Endodermal cell (in vitro differentiated cells): Measurements from ENCODE around the gene MEOX2. TPM values are rescaled to one million over a fixed set of nuclear protein-coding genes. Genes with fewer than 3 reads are reported as not detected.

Experiments used
- DNase-seq: peaks from one replicate; pipeline ENCODE4 v3.0.0-alpha.2; 2017
- H3K27ac ChIP-seq: 2 replicates; pipeline ENCODE4 v1.5.1; 2013; ENCODE audit warnings: mild to moderate bottlenecking, low read depth, low read length, moderate library complexity
- H3K27me3 ChIP-seq: 2 replicates; pipeline ENCODE4 v1.6.1; 2013; ENCODE audit warnings: mild to moderate bottlenecking, low read length, moderate library complexity; ENCODE audit not compliant: insufficient read depth, control insufficient read depth, poor library complexity, severe bottlenecking
- H3K36me3 ChIP-seq: 2 replicates; pipeline ENCODE4 v1.7.0; 2013; ENCODE audit warnings: mild to moderate bottlenecking, low read length, moderate library complexity; ENCODE audit not compliant: control insufficient read depth, insufficient read depth
- H3K4me1 ChIP-seq: one replicate; pipeline ENCODE4 v1.7.0; 2013; ENCODE audit warnings: low read length; ENCODE audit not compliant: control insufficient read depth, insufficient read depth
- H3K4me3 ChIP-seq: 2 replicates; pipeline ENCODE4 v1.5.1; 2013; ENCODE audit warnings: mild to moderate bottlenecking, low read length, moderate library complexity
- H3K9ac ChIP-seq: 2 replicates; pipeline ENCODE4 v1.6.1; 2013; ENCODE audit warnings: mild to moderate bottlenecking, low read length, moderate library complexity; ENCODE audit not compliant: poor library complexity, severe bottlenecking; ENCODE audit errors: extremely low read depth
- H3K9me3 ChIP-seq: 2 replicates; pipeline ENCODE4 v1.6.1; 2013; ENCODE audit warnings: mild to moderate bottlenecking, low read length, moderate library complexity; ENCODE audit not compliant: control insufficient read depth
- H3K27ac Mint-ChIP-seq: 2 replicates; pipeline ENCODE4 v1.8.0; 2020; ENCODE audit warnings: mixed read lengths
- H3K27me3 Mint-ChIP-seq: 2 replicates; pipeline ENCODE4 v1.8.0; 2021; ENCODE audit warnings: mild to moderate bottlenecking, mixed read lengths; ENCODE audit not compliant: insufficient read depth
- H3K36me3 Mint-ChIP-seq: 2 replicates; pipeline ENCODE4 v1.8.0; 2020; ENCODE audit warnings: low read depth, mixed read lengths
- H3K4me1 Mint-ChIP-seq: 2 replicates; pipeline ENCODE4 v1.8.0; 2020; ENCODE audit warnings: mixed read lengths
- H3K4me3 Mint-ChIP-seq: 2 replicates; pipeline ENCODE4 v1.8.0; 2020; ENCODE audit warnings: mild to moderate bottlenecking, moderate library complexity, mixed read lengths
- H3K9me3 Mint-ChIP-seq: 2 replicates; pipeline ENCODE4 v1.8.0; 2020; ENCODE audit warnings: mild to moderate bottlenecking, mixed read lengths
- CTCF ChIP-seq: fragments of 200-600 bp; sonication (generic); conservative IDR thresholded peaks from 2 replicates; pipeline ENCODE4 v1.5.0; 2021; ENCODE audit warnings: antibody characterized with exemption, mild to moderate bottlenecking
- WGBS, 2 experiments: methylation state at CpG; one replicate each; pipeline versions ENCODE4 v1.1.5 to v1.1.7; 2013; ENCODE audit warnings: missing lambda C conversion rate in 2 of 2, mixed read lengths in 1 of 2; ENCODE audit not compliant: insufficient coverage in 1 of 2, insufficient read length in 1 of 2; 5-methylcytosine and 5-hydroxymethylcytosine counted together
- total RNA-seq, 2 donors: library from RNA; stranded (reverse); fragmentation: NEBNext Ultra II Directional in 1 of 2; extraction: Animal tissue kit (Norgen Biotek cat#: 25700) in 1 of 2; gene quantifications; 2 replicates in 1 of 2; 3 replicates in 1 of 2; pipeline ENCODE4 v1.2.1, GENCODE V29; 2021

Gene MEOX2
- total RNA-seq, 2 donors from 2014 or later: not detected

DNA sequence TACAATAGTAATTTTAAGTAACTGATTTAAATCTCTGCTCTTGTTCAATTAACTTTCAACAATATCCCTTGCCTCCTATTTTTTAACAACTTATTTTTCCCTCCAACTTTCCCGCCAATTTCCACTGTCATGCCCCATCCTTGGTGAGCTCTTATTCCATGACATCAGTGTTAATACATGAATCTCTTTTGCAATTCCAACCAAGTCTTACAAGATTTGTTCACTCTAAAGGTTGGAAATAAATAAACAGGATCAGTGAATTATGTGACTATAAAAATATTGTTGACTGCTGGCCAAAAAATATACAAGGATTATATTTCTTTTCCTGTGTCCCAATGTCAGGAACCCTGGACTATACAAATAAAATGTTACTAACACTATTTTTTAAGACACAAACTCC lies 103.7 kb downstream of the MEOX2 start:
- Mint-ChIP-seq H3K27me3 (no peaks in the 10 kb centered on the region), H3K9me3 (peaks cover 24% of the 10 kb centered on the region), H3K27ac (no peak overlapping the region), H3K36me3 (no peaks in the 10 kb centered on the region), H3K4me3 (no peak overlapping the region), H3K4me1 (no peaks in the 10 kb centered on the region)
- no peak overlapping the region for H3K9ac ChIP-seq
- no peaks in the 10 kb centered on the region for H3K36me3 ChIP-seq
- H3K4me1 ChIP-seq: no peaks in the 10 kb centered on the region
- no peak overlapping the region for H3K27ac ChIP-seq
- WGBS, 2 experiments: 95 to 100% methylated on average over 1 of the region's 1 CpG
- TF ChIP-seq CTCF: no peak
- no peak for DNase-seq
- H3K4me3 ChIP-seq: no peak overlapping the region
- H3K27me3 ChIP-seq: no peaks in the 10 kb centered on the region
- H3K9me3 ChIP-seq: peaks cover 18% of the 10 kb centered on the region

- 93% methylated on average over 3 of the region's 3 CpGs; no CpG with 5 or more reads in 1 of the 2 experiments for WGBS, 2 experiments
These were observed 105.0 kb downstream of the MEOX2 start for GRCh38 chr7:15581352-15581951.

GRCh38 chr7:15580604-15581351 lies 105.7 kb downstream of the MEOX2 start:
- Mint-ChIP-seq H3K27ac (no peak overlapping the region), H3K9me3 (peaks cover 19% of the 10 kb centered on the region), H3K27me3 (no peaks in the 10 kb centered on the region), H3K4me1 (no peaks in the 10 kb centered on the region), H3K4me3 (no peak overlapping the region), H3K36me3 (no peaks in the 10 kb centered on the region)
- Histone ChIP-seq H3K9me3 (peaks cover 12% of the 10 kb centered on the region), H3K4me3 (no peak overlapping the region), H3K4me1 (no peaks in the 10 kb centered on the region), H3K9ac (no peak overlapping the region), H3K27ac (no peak overlapping the region), H3K27me3 (no peaks in the 10 kb centered on the region), H3K36me3 (no peaks in the 10 kb centered on the region)
- WGBS, 2 experiments: 97% methylated on average over 3 of the region's 3 CpGs; no CpG with 5 or more reads in 1 of the 2 experiments
- no peak for DNase-seq
- TF ChIP-seq CTCF: no peak

More at GRCh38 chr7:15581352-15581951, 105.0 kb downstream of the MEOX2 start:
- Histone ChIP-seq H3K27me3 (no peaks in the 10 kb centered on the region), H3K27ac (no peak overlapping the region), H3K4me3 (no peak overlapping the region), H3K36me3 (no peaks in the 10 kb centered on the region), H3K9me3 (peaks cover 16% of the 10 kb centered on the region), H3K4me1 (no peaks in the 10 kb centered on the region), H3K9ac (no peak overlapping the region)
- peaks cover 20% of the 10 kb centered on the region for H3K9me3 Mint-ChIP-seq
- no peaks in the 10 kb centered on the region for H3K27me3 Mint-ChIP-seq
- no peaks in the 10 kb centered on the region for H3K36me3 Mint-ChIP-seq
- H3K4me1 Mint-ChIP-seq: no peaks in the 10 kb centered on the region
- no peak for TF ChIP-seq CTCF
- DNase-seq: no peak
- no peak overlapping the region for H3K4me3 Mint-ChIP-seq
- no peak overlapping the region for H3K27ac Mint-ChIP-seq
